ENCODE results near the gene CRACDL.

CRACDL gene

GRCh38 chr2:98771721-98772524 is 164.1 kb downstream of the CRACDL start:
- TF ChIP-seq REST (IDR thresholded peaks at IDR 0.05; ENCODE audit: insufficient read depth in 1 of 2, low read depth in 2 of 2, low read length in 2 of 2): no peak
- TF ChIP-seq FOXP2 (optimal IDR thresholded peaks at IDR 0.05; ENCODE audit: borderline replicate concordance, extremely low read depth, extremely low read length, insufficient read depth): no peak
- no peak for TF ChIP-seq SIN3A (IDR thresholded peaks at IDR 0.05; ENCODE audit: borderline replicate concordance, insufficient read depth, low read length)
- no peak for TF ChIP-seq POLR2AphosphoS5 (IDR thresholded peaks at IDR 0.05; ENCODE audit: low read depth, low read length)
- no peak for TF ChIP-seq TAF1 (IDR thresholded peaks at IDR 0.05; ENCODE audit: borderline replicate concordance, insufficient read depth, low read length)

- TF ChIP-seq REST (IDR thresholded peaks at IDR 0.05; ENCODE audit: insufficient read depth in 1 of 2, low read depth in 2 of 2, low read length in 2 of 2) (no peak), TAF1 (IDR thresholded peaks at IDR 0.05; ENCODE audit: borderline replicate concordance, insufficient read depth, low read length) (no peak), POLR2AphosphoS5 (IDR thresholded peaks at IDR 0.05; ENCODE audit: low read depth, low read length) (no peak), FOXP2 (optimal IDR thresholded peaks at IDR 0.05; ENCODE audit: borderline replicate concordance, extremely low read depth, extremely low read length, insufficient read depth) (no peak), SIN3A (IDR thresholded peaks at IDR 0.05; ENCODE audit: borderline replicate concordance, insufficient read depth, low read length) (no peak)
Observed at GRCh38 chr2:98771264-98771663, 164.8 kb downstream of the CRACDL start.

- TF ChIP-seq TAF1 (IDR thresholded peaks at IDR 0.05; ENCODE audit: borderline replicate concordance, insufficient read depth, low read length) (no peak), REST (IDR thresholded peaks at IDR 0.05; ENCODE audit: insufficient read depth in 1 of 2, low read depth in 2 of 2, low read length in 2 of 2) (no peak), FOXP2 (optimal IDR thresholded peaks at IDR 0.05; ENCODE audit: borderline replicate concordance, extremely low read depth, extremely low read length, insufficient read depth) (no peak), SIN3A (IDR thresholded peaks at IDR 0.05; ENCODE audit: borderline replicate concordance, insufficient read depth, low read length) (no peak), POLR2AphosphoS5 (IDR thresholded peaks at IDR 0.05; ENCODE audit: low read depth, low read length) (no peak)
Observed at GRCh38 chr2:98769784-98770183, 166.2 kb downstream of the CRACDL start.

- TF ChIP-seq TAF1 (IDR thresholded peaks at IDR 0.05; ENCODE audit: borderline replicate concordance, insufficient read depth, low read length) (no peak), REST (IDR thresholded peaks at IDR 0.05; ENCODE audit: insufficient read depth in 1 of 2, low read depth in 2 of 2, low read length in 2 of 2) (no peak), POLR2AphosphoS5 (IDR thresholded peaks at IDR 0.05; ENCODE audit: low read depth, low read length) (no peak), SIN3A (IDR thresholded peaks at IDR 0.05; ENCODE audit: borderline replicate concordance, insufficient read depth, low read length) (no peak), FOXP2 (optimal IDR thresholded peaks at IDR 0.05; ENCODE audit: borderline replicate concordance, extremely low read depth, extremely low read length, insufficient read depth) (no peak)
Observed at GRCh38 chr2:98769114-98769476, 166.9 kb downstream of the CRACDL start.
